RPMI8226 (cell line): ENCODE results near the gene MAP4K4.
"Not testable (repeated sequence)": the region's sequence is repeated elsewhere in the genome, so short reads cannot be mapped to it uniquely, and the experiment has no call there.

Experiments used
- DNase-seq: peaks from one replicate; pipeline ENCODE4 v3.0.0-alpha.2; 2015

Gene MAP4K4

GRCh38 chr2:101744832-101745231, 47.3 kb downstream of the MAP4K4 start:
- DNase-seq = no peak

- DNase-seq = no peak
Measured at GRCh38 chr2:101745711-101746694, 48.5 kb downstream of the MAP4K4 start.

GRCh38 chr2:101748000-101748399, 50.5 kb downstream of the MAP4K4 start:
- DNase-seq = no peak

- DNase-seq = not testable (repeated sequence)
Measured at GRCh38 chr2:101748462-101748861, 51.0 kb downstream of the MAP4K4 start.

- no peak for DNase-seq
Measured at GRCh38 chr2:101750688-101751087, 53.2 kb downstream of the MAP4K4 start.

GRCh38 chr2:101751276-101751815, 53.8 kb downstream of the MAP4K4 start:
- no peak for DNase-seq

GRCh38 chr2:101751875-101752619, 54.5 kb downstream of the MAP4K4 start:
- no peak for DNase-seq

- DNase-seq = no peak
Measured at GRCh38 chr2:101752716-101753616, 55.5 kb downstream of the MAP4K4 start.

- no peak for DNase-seq
Measured at GRCh38 chr2:101753720-101754490, 56.4 kb downstream of the MAP4K4 start.

GRCh38 chr2:101754618-101755017, 57.1 kb downstream of the MAP4K4 start:
- DNase-seq = no peak

- DNase-seq = no peak
Measured at GRCh38 chr2:101756266-101756665, 58.8 kb downstream of the MAP4K4 start.

- DNase-seq = no peak
Measured at GRCh38 chr2:101758001-101758400, 60.5 kb downstream of the MAP4K4 start.

GRCh38 chr2:101759162-101759561, 61.7 kb downstream of the MAP4K4 start:
- DNase-seq = no peak

GRCh38 chr2:101762451-101763171, 65.1 kb downstream of the MAP4K4 start:
- no peak for DNase-seq

GRCh38 chr2:101763496-101764333, 66.2 kb downstream of the MAP4K4 start:
- DNase-seq = no peak

GRCh38 chr2:101766337-101766736, 68.8 kb downstream of the MAP4K4 start:
- no peak for DNase-seq

GRCh38 chr2:101766871-101767739, 69.6 kb downstream of the MAP4K4 start:
- DNase-seq = no peak

GRCh38 chr2:101768556-101769220, 71.2 kb downstream of the MAP4K4 start:
- no peak for DNase-seq
